Astrocyte of the cerebellum (primary cell): ENCODE measurements around the gene SIPA1L3.

Experiments
- DNase-seq: peaks from one replicate; pipeline ENCODE4 v3.0.0-alpha.2; 2011; ENCODE audit warnings: low read depth
- H3K4me3 ChIP-seq: 2 replicates; pipeline ENCODE4 v1.5.1; 2011; ENCODE audit warnings: mild to moderate bottlenecking, low read depth, low read length, moderate library complexity
- CTCF ChIP-seq: IDR thresholded peaks from 2 replicates; pipeline ENCODE4 v1.5.1; 2012; ENCODE audit warnings: low read length, low read depth, moderate library complexity, mild to moderate bottlenecking; ENCODE audit errors: missing control alignments
- in situ Hi-C: cut with HindIII; loops from 2 replicates; pipeline ENCODE4 v1.10.0; 2017; ENCODE audit warnings: low sequenced_read_pairs

SIPA1L3 gene

GRCh38 chr19:37957176-37957575 lies 50.2 kb downstream of the SIPA1L3 start:
- no peak for TF ChIP-seq CTCF
- DNase-seq = no peak
- in situ Hi-C loops = no loop called here
- H3K4me3 ChIP-seq = no peak overlapping the region

- in situ Hi-C loops = loop anchor here (5.0 to 10.0 kb wide), 3 partner anchors 37 to 185 kb away; no protein-coding TSS in a partner anchor
- no peak for DNase-seq
- H3K4me3 ChIP-seq = no peak overlapping the region
- no peak for TF ChIP-seq CTCF
These were observed 52.7 kb downstream of the SIPA1L3 start for GRCh38 chr19:37959665-37960114.

GRCh38 chr19:37961198-37961597 lies 54.2 kb downstream of the SIPA1L3 start:
- in situ Hi-C loops = loop anchor here (5.0 to 10.0 kb wide), 3 partner anchors 39 to 184 kb away; no protein-coding TSS in a partner anchor
- no peak overlapping the region for H3K4me3 ChIP-seq
- no peak for DNase-seq
- TF ChIP-seq CTCF = no peak

GRCh38 chr19:37963190-37963936 lies 56.4 kb downstream of the SIPA1L3 start:
- no peak for TF ChIP-seq CTCF
- peak; percentile 96 for DNase-seq

GRCh38 chr19:37964109-37964508 lies 57.1 kb downstream of the SIPA1L3 start:
- H3K4me3 ChIP-seq = no peak overlapping the region
- no peak for TF ChIP-seq CTCF
- in situ Hi-C loops = loop anchor here (5.0 to 10.0 kb wide), 3 partner anchors 42 to 181 kb away; no protein-coding TSS in a partner anchor
- no peak for DNase-seq

More at GRCh38 chr19:37963190-37963936, 56.4 kb downstream of the SIPA1L3 start:
- in situ Hi-C loops = loop anchor here (5.0 to 10.0 kb wide), 3 partner anchors 41 to 181 kb away; no protein-coding TSS in a partner anchor
- no peak overlapping the region for H3K4me3 ChIP-seq

GRCh38 chr19:37966211-37966661 lies 59.2 kb downstream of the SIPA1L3 start:
- peak; percentile 43 for DNase-seq
- no peak for TF ChIP-seq CTCF
- H3K4me3 ChIP-seq = no peak overlapping the region
- in situ Hi-C loops = loop anchor here (10.0 kb wide), 1 partner anchor 179 kb away; no protein-coding TSS in a partner anchor
